ENCODE data around the gene TLX2.
A peak's percentile ranks its signal among the peaks of the same experiment; 100 is the strongest.

TLX2 gene

DNA sequence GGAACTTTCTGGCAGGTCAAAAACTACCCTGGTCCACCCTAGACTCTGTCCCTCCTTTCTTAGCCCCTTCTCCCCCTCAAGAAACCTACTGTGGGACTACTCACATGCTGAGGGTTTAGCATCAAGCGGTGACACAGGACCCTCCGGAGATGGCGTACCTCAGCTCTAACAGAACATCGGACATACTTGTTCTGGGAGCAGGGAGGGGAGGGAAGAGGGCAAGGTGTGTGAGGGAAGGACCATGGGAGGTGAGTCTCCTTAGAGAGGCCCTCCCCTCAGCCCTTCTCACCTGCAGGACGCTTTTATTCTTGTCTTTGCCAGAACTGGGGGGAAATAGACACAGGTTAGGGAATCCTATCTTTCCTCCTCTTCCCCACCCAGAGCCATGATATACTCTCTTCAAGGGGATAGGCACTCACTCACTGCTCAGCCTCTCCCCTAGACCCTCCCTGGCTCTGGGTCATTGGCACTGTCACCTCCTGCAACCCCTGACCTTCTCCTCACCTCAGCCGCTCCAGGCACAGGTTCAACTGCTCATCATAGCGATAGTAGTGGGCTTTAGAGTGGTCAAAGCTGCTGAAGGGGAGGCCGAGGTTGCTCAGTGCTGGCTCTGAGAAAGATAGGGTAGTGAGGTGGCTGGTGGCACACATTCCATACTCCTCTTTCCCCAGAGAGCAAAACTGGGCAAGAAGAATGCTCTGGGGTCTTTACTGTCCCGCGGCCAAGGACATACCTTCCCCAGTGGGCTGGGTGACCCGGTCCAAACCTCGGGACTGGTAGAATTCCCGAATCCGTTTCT, 8.6 kb upstream of the TLX2 start:
- peak overlapping the region in 4 of 11 experiments; percentile 15 to 96 (median 40); a peak in 3 of 22 replicates for H3K9ac ChIP-seq
- peak overlapping the region in 7 of 10 experiments; percentile 19 to 80 (median 73); a peak in 11 of 20 replicates for H3K4me3 ChIP-seq
- TF ChIP-seq Cebpa-rat (IDR thresholded peaks at IDR 0.05): no peak
- H3K4me2 ChIP-seq: peak overlapping the region; percentile 81 to 100 (median 95)
- H3K4me1 ChIP-seq: peaks cover 28 to 61% (median 42%) of the 10 kb centered on the region in 10 experiments
- no peaks in the 10 kb centered on the region for H3K9me3 ChIP-seq (replicated peaks in 1 of 11)
- peaks cover 49 to 83% (median 79%) of the 10 kb centered on the region in 11 experiments for H3K27me3 ChIP-seq
- H4K20me1 ChIP-seq: peaks cover 0 to 28% (median 5%) of the 10 kb centered on the region in 11 experiments; a peak in 9 of 22 replicates
- H3K27ac ChIP-seq: no peak overlapping the region
- peaks cover 11 to 24% (median 18%) of the 10 kb centered on the region in 11 experiments; a peak in 21 of 22 replicates for H3K36me3 ChIP-seq

DNA sequence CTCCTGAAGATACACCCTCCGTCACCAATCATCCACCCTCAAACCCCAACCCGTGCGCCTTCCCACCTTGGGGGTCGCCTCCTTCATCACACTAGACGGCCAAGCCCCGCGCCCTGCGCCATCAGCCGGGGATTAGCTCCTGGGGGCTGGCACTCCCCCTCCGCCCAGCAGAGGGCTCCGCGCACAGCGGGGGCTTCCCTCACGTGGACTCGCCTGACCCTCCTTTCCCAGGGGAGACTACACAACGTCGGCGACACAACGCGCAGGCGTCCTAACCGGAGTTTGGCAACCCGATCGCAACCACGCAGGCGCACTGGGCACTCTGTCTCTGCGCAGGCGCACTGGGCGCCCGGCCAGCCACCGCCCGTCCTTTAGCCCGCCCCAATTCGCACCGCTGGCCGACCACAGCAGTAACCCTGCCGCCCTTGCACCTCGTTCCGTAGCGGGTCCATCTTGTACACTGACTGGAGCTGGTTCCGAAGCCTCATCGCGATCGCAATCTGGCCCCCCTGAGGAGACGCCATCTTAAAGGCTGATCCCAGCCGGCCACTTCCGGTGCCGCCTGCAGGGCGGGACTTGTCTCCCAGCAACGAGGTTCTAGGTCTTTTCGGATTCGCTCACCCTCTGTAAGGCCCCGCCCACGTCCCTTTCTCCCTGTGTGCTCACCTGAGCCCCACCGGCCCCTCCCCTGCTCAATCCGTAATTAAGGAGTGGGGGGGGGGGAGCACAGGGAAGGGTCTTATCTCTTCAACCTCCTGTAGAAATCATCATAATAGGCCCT, 6.9 kb upstream of the TLX2 start, which contains the start of gene PCGF1:
TSS of gene PCGF1 (minus strand) at position 551 of the 781 bp plus-strand sequence. CDS start at position 524, 27 bp downstream.
- Histone ChIP-seq H3K36me3 (peaks cover 11 to 24% (median 18%) of the 10 kb centered on the region in 11 experiments; a peak in 21 of 22 replicates), H3K9ac (peak within 1 kb of the TSS; percentile 92 to 98 (median 95)), H4K20me1 (peaks cover 0 to 13% (median 0%) of the 10 kb centered on the region in 11 experiments; a peak in 6 of 22 replicates), H3K27ac (peak within 1 kb of the TSS; percentile 95 to 98 (median 97)), H3K9me3 (replicated peaks in 1 of 11) (no peaks in the 10 kb centered on the region), H3K4me3 (peak within 1 kb of the TSS; percentile 67 to 80 (median 73)), H3K27me3 (peaks cover 49 to 83% (median 79%) of the 10 kb centered on the region in 11 experiments), H3K4me1 (peaks cover 28 to 55% (median 41%) of the 10 kb centered on the region in 10 experiments), H3K4me2 (peak within 1 kb of the TSS; percentile 81 to 100 (median 95))
- peak in 3 of 11 experiments; percentile 17 to 71 (median 19); a peak in 2 of 22 replicates for TF ChIP-seq Cebpa-rat (IDR thresholded peaks at IDR 0.05)

- Histone ChIP-seq H3K9me3 (replicated peaks in 1 of 11) (peaks cover 0 to 4% (median 0%) of the 10 kb centered on the region in 11 experiments; a peak in 1 of 22 replicates), H3K4me3 (peak overlapping the region; percentile 67 to 80 (median 73)), H3K27me3 (peaks cover 49 to 83% (median 79%) of the 10 kb centered on the region in 11 experiments), H3K9ac (peak overlapping the region; percentile 92 to 98 (median 95)), H3K27ac (peak overlapping the region; percentile 95 to 98 (median 97)), H3K36me3 (peaks cover 11 to 24% (median 18%) of the 10 kb centered on the region in 11 experiments; a peak in 21 of 22 replicates), H4K20me1 (peaks cover 0 to 8% (median 0%) of the 10 kb centered on the region in 11 experiments; a peak in 7 of 22 replicates), H3K4me1 (peaks cover 28 to 48% (median 34%) of the 10 kb centered on the region in 10 experiments), H3K4me2 (peak overlapping the region; percentile 81 to 98 (median 94))
- TF ChIP-seq Cebpa-rat (IDR thresholded peaks at IDR 0.05): no peak
These were observed 6.2 kb upstream of the TLX2 start for GRCh38 chr2:74507926-74508520.

DNA sequence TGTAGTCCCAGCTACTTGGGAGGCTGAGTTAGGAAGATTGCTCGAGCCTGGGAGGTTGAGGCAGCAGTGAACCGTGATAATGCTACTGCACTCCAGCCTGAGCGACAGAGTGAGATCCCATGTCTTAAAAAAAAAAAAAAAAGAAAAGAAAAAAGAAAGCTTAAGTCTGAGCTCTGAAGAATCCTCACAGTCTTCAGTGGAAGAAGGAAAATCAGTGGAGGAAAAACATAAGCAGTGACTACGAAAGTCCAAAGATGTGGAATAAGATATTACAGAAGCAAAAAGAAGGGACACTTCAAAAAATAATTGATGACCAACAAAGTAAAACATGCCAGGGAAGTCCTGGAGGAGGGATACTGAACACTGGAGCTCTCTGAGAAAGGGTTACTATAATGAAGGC, 4.0 kb upstream of the TLX2 start:
- no peak overlapping the region for H3K9ac ChIP-seq
- peaks cover 58 to 83% (median 79%) of the 10 kb centered on the region in 11 experiments for H3K27me3 ChIP-seq
- no peak overlapping the region for H3K27ac ChIP-seq
- H3K9me3 ChIP-seq (replicated peaks in 1 of 11): peaks cover 0 to 17% (median 5%) of the 10 kb centered on the region in 11 experiments; a peak in 12 of 22 replicates
- peaks cover 0 to 26% (median 17%) of the 10 kb centered on the region in 11 experiments; a peak in 16 of 22 replicates for H4K20me1 ChIP-seq
- no peak for TF ChIP-seq Cebpa-rat (IDR thresholded peaks at IDR 0.05)
- H3K4me3 ChIP-seq: no peak overlapping the region
- peaks cover 7 to 13% (median 8%) of the 10 kb centered on the region in 11 experiments; a peak in 21 of 22 replicates for H3K36me3 ChIP-seq
- peaks cover 28 to 42% (median 34%) of the 10 kb centered on the region in 10 experiments for H3K4me1 ChIP-seq
- H3K4me2 ChIP-seq: no peak overlapping the region

DNA sequence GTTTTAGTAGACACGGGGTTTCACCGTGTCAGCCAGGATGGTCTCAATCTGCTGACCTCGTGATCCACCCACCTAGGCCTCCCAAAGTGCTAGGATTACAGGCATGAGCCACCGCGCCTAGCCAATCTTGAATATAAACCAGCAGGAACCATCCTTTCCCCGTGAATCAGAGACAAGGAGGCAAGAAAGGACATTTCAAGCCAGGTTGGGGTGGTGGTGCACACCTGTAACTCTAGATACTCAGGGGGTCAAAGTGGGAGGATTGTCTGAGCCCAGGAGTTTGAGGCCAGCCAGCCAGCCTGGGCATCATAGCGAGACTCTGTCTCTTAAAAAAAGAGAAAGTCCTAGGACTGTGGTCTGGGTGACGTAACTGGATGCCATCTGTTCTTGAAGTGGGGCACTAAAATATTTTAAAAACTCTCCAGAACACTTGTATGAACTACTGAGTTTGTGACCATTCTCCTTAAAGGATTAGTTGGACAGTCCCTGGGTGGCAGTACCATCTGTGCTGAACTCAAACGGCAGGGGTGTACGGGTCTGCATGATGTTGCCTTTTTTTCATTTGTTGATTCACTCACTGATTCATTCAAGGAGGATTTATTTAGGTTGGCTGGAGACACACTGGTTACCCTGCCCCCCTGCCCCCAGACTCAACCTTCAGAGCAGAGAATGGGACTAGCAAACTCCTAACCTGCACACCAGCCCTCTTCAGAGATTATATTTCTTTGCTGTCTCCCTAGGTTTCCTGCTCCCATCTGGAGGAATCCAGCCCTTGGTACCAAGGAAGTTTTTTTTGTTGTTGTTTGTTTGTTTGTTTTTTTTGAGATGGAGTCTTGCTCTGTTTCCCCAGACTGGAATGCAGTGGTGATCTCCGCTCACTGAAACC, 2.9 kb upstream of the TLX2 start:
- Histone ChIP-seq H3K4me2 (no peak overlapping the region), H3K4me1 (peaks cover 17 to 34% (median 23%) of the 10 kb centered on the region in 10 experiments), H4K20me1 (peaks cover 0 to 35% (median 23%) of the 10 kb centered on the region in 11 experiments; a peak in 15 of 22 replicates), H3K4me3 (no peak overlapping the region), H3K9ac (no peak overlapping the region), H3K36me3 (peaks cover 0 to 3% (median 0%) of the 10 kb centered on the region in 11 experiments; a peak in 4 of 22 replicates), H3K27me3 (peaks cover 69 to 86% (median 83%) of the 10 kb centered on the region in 11 experiments), H3K27ac (no peak overlapping the region), H3K9me3 (replicated peaks in 1 of 11) (peaks cover 4 to 28% (median 15%) of the 10 kb centered on the region in 11 experiments; a peak in 15 of 22 replicates)
- TF ChIP-seq Cebpa-rat (IDR thresholded peaks at IDR 0.05): no peak

DNA sequence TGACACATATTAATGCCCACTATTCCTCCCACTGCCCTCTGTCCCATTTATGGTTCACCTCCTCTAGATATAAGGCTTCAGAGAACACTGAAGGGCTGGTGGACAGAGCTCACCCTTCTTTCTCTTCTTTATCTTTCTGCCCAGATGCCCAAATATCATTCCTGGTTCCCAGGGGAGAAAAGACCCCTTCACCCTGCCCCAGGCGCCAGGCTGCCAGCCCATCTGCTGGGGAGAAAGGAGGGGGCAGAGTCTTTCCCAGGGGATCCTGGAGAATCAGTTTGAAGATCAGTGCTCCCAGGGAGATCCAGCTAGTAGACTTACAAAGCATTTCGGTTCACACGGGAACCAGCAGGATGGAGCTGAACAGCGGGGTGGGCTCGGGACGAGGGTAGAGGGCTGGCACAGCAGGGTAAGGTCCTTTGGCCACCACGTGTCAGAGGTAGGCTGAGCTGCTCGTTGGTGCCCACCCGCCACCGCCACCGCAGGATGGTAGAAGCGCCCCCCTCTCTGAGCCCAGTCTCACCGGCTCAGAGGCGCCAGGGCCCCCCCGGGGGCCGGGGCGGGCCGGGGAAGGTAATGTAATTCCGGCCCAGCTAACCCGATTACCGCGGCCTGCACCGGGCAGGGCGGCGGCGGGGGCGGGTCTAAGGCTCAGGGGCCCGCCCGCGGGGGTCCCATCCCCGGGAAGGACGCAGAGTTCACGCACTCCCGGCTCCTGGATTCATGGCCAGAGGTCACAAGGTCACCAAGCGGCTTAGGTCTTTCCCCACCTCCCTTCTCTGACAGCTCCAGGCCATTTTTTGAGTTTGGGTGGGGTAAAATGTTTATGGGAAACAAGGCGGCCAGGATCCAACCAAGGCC, 1.3 kb upstream of the TLX2 start:
- no peak overlapping the region for H3K9ac ChIP-seq
- peaks cover 0 to 37% (median 23%) of the 10 kb centered on the region in 11 experiments; a peak in 15 of 22 replicates for H4K20me1 ChIP-seq
- no peak for TF ChIP-seq Cebpa-rat (IDR thresholded peaks at IDR 0.05)
- H3K27me3 ChIP-seq: peaks cover 85 to 100% (median 100%) of the 10 kb centered on the region in 11 experiments
- no peak overlapping the region for H3K27ac ChIP-seq
- H3K4me2 ChIP-seq: no peak overlapping the region
- no peak overlapping the region for H3K4me3 ChIP-seq
- no peaks in the 10 kb centered on the region for H3K36me3 ChIP-seq
- H3K4me1 ChIP-seq: peaks cover 11 to 24% (median 13%) of the 10 kb centered on the region in 10 experiments
- H3K9me3 ChIP-seq (replicated peaks in 1 of 11): peaks cover 4 to 29% (median 17%) of the 10 kb centered on the region in 11 experiments; a peak in 15 of 22 replicates
